Smooth muscle cell of the pulmonary artery (primary cell): Measurements from ENCODE around the gene SRSF7. TPM values are rescaled to one million over a fixed set of nuclear protein-coding genes. Genes with fewer than 3 reads are reported as not detected.

ENCODE experiments used
- total RNA-seq: library from RNA; depleted of rRNA; stranded (reverse); fragments of >200 nt; gene quantifications from 2 replicates; pipeline ENCODE4 v1.2.3, GENCODE V29; 2014

The SRSF7 gene
- 65.2 and 74.5 TPM in 2 replicates for total RNA-seq

DNA sequence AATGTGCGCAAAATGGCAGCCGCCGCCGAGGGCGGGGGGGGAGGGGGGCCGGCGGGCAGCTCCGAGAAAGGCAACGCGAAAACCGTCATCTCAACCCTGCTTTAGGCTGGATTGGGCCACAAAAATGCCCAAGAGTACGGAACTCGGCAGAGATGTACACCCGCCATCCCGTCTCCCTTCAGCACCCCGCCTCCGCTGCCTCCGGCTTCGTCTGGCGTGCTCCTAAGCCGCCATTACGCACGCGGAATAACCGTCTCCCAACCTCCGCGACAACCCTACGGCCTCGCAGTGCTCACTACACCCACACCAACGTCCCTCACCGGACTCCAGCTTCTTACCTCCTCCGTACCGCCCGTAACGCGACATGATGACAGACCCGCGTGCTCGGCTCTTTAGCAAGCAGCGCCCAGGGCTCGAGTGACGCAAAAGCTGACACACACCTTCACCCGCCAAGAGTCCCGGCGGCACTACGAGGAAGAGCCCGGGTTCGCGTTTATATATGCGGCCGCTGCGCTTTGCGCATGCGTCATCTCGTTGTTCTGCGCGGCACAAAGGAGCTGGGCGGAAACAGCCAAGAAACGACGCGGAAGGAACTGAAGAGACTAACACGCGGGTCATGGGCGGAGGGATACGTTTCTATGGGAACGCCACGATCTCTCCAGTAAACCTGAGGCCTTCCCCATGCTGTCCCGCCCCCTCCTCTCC lies at the start of gene SRSF7:
Gene SRSF7 (minus strand): TSS at position 471 of the 705 bp plus-strand sequence. CDS start 105 bp downstream, at position 366.

Other genes starting within 250 kb of the SRSF7 start
- gene HNRNPLL, start 148.4 kb downstream of the SRSF7 start, total RNA-seq = 34.0 and 40.3 TPM in 2 replicates
- 7.8 and 11.7 TPM in 2 replicates for gene GALM, start 85.2 kb downstream of the SRSF7 start, total RNA-seq
- 7.0 and 10.0 TPM in 2 replicates for gene GEMIN6, start 26.8 kb upstream of the SRSF7 start, total RNA-seq
- 20.4 and 20.7 TPM in 2 replicates for gene DHX57, start 124.6 kb upstream of the SRSF7 start, total RNA-seq
- 8.0 and 13.4 TPM in 2 replicates for gene MORN2, start 124.6 kb upstream of the SRSF7 start, total RNA-seq
- 0.43 and 0.46 TPM in 2 replicates for gene ARHGEF33, start 138.5 kb upstream of the SRSF7 start, total RNA-seq